Endothelial cell of umbilical vein (primary cell): ENCODE data around the gene PASK. TPM values are rescaled to one million over a fixed set of nuclear protein-coding genes. Genes with fewer than 3 reads are reported as not detected.

Experiments
- BruUV-seq: library from RNA; stranded (reverse); fragments of 400-500 nt; replicated peaks from 2 replicates; lab custom pipeline; 2021; lab: Mats Ljungman, UMichigan
- CTCF ChIA-PET: fragments of 300-600, 350-600 bp; sonication (Branson Sonifier 250); formaldehyde crosslinking; loops from one replicate; lab custom pipeline; 2021; ENCODE audit warnings: antibody characterized with exemption, inconsistent platforms; lab: Charles Lee
- POLR2A ChIA-PET: fragments of 300-600, 350-600 bp; sonication (Branson Sonifier 250); formaldehyde crosslinking; loops from one replicate; lab custom pipeline; 2021; ENCODE audit warnings: antibody characterized with exemption, inconsistent platforms; lab: Charles Lee
- DNase-seq: peaks from one replicate; pipeline ENCODE4 v3.0.0-alpha.2; 2011; ENCODE audit warnings: low read depth, low spot score
- FAIRE-seq: peaks from 2 replicates; lab custom pipeline; 2011; peaks lifted over from hg19 to GRCh38; lab: Jason Lieb, UNC
- H2AFZ ChIP-seq: 2 replicates; pipeline ENCODE4 v1.6.0; 2012; ENCODE audit warnings: low read depth, low read length, control low read depth, inconsistent platforms
- H3K27ac ChIP-seq: 2 replicates; pipeline ENCODE4 v1.5.1; 2011; ENCODE audit warnings: low read depth, mild to moderate bottlenecking, control low read depth, low read length, moderate library complexity; ENCODE audit not compliant: insufficient read depth
- H3K27me3 ChIP-seq, 2 experiments: 2 replicates each; pipeline versions ENCODE4 v1.6.0 to v1.6.1; 2011; ENCODE audit warnings: low read length in 2 of 2, mixed read lengths in 1 of 2; ENCODE audit not compliant: control insufficient read depth in 2 of 2, insufficient read depth in 2 of 2
- H3K36me3 ChIP-seq, 2 experiments: 2 replicates in 1 of 2; 3 replicates in 1 of 2; pipeline ENCODE4 v1.5.1; 2011; ENCODE audit warnings: low read length in 2 of 2, mild to moderate bottlenecking in 1 of 2, moderate library complexity in 1 of 2; ENCODE audit not compliant: control insufficient read depth in 2 of 2, insufficient read depth in 2 of 2; ENCODE audit errors: extremely low read depth in 1 of 2
- H3K4me1 ChIP-seq: 3 replicates; pipeline ENCODE4 v1.5.1; 2011; ENCODE audit warnings: mild to moderate bottlenecking, low read length; ENCODE audit not compliant: control insufficient read depth, insufficient read depth; ENCODE audit errors: extremely low read depth
- H3K4me2 ChIP-seq: 2 replicates; pipeline ENCODE4 v1.6.1; 2011; ENCODE audit warnings: low read length, control low read depth, mixed read lengths; ENCODE audit not compliant: insufficient read depth
- H3K4me3 ChIP-seq, 3 experiments: fragments of 200-600 bp in 1 of 3; sonication (generic), shearing (Covaris generic) in 1 of 3; replicated peaks in 1 of 3; 2 replicates each; pipeline ENCODE4 v1.5.1; 2011 to 2016; ENCODE audit warnings: control low read depth in 3 of 3, low read length in 3 of 3, mild to moderate bottlenecking in 2 of 3, inconsistent platforms in 1 of 3, low read depth in 1 of 3, moderate library complexity in 1 of 3; ENCODE audit not compliant: insufficient read depth in 1 of 3
- H3K79me2 ChIP-seq: 2 replicates; pipeline ENCODE4 v1.6.0; 2012; ENCODE audit warnings: low read length, inconsistent platforms; ENCODE audit not compliant: control insufficient read depth, insufficient read depth
- H3K9ac ChIP-seq: replicated peaks from 2 replicates; pipeline ENCODE3; 2011; ENCODE audit warnings: low read length, control low read depth; ENCODE audit not compliant: insufficient read depth; ENCODE audit errors: extremely low read depth
- H3K9me1 ChIP-seq: replicated peaks from 3 replicates; pipeline ENCODE4 v1.6.0; 2011; ENCODE audit warnings: mild to moderate bottlenecking, low read length; ENCODE audit not compliant: control insufficient read depth, insufficient read depth; ENCODE audit errors: extremely low read depth
- H3K9me3 ChIP-seq: replicated peaks from 2 replicates; pipeline ENCODE4 v1.5.1; 2012; ENCODE audit warnings: low read length, inconsistent platforms; ENCODE audit not compliant: control insufficient read depth, insufficient read depth
- H4K20me1 ChIP-seq: replicated peaks from 2 replicates; pipeline ENCODE3; 2011; ENCODE audit warnings: mild to moderate bottlenecking, low read length; ENCODE audit not compliant: control insufficient read depth, insufficient read depth; ENCODE audit errors: extremely low read depth
- CTCF ChIP-seq, 2 donors: IDR thresholded peaks; 1 replicate in 1 of 2; 2 replicates in 1 of 2; pipeline ENCODE4 v1.5.1; 2011; ENCODE audit warnings: low read length in 2 of 2, mild to moderate bottlenecking in 2 of 2, moderate library complexity in 2 of 2, control low read depth in 1 of 2, inconsistent platforms in 1 of 2, low read depth in 1 of 2; ENCODE audit not compliant: insufficient read depth in 1 of 2; ENCODE audit errors: extremely low read depth in 1 of 2
- EZH2 ChIP-seq: IDR thresholded peaks from 2 replicates; pipeline ENCODE4 v1.6.1; 2012; ENCODE audit warnings: borderline replicate concordance, low read depth, mild to moderate bottlenecking, moderate library complexity, low read length, inconsistent platforms; ENCODE audit not compliant: severe bottlenecking
- FOS ChIP-seq: IDR thresholded peaks from 2 replicates; pipeline ENCODE4 v1.6.1; 2011; ENCODE audit warnings: mild to moderate bottlenecking, low read length, moderate library complexity, borderline replicate concordance; ENCODE audit not compliant: insufficient read depth
- GATA2 ChIP-seq: IDR thresholded peaks from 2 replicates; pipeline ENCODE4 v1.7.0; 2011; ENCODE audit warnings: low read depth, mild to moderate bottlenecking, moderate library complexity, mixed read lengths, low read length; ENCODE audit not compliant: insufficient read length, insufficient read depth
- JUN ChIP-seq: IDR thresholded peaks from 2 replicates; pipeline ENCODE4 v1.6.1; 2011; ENCODE audit warnings: borderline replicate concordance, low read depth; ENCODE audit not compliant: insufficient read length, insufficient read depth
- MAX ChIP-seq: IDR thresholded peaks from 2 replicates; pipeline ENCODE4 v1.6.1; 2011; ENCODE audit not compliant: insufficient read depth, insufficient read length
- MYC ChIP-seq: IDR thresholded peaks from one replicate; pipeline ENCODE4 v1.6.1; 2011; ENCODE audit warnings: mild to moderate bottlenecking, low read depth, low read length
- POLR2A ChIP-seq: IDR thresholded peaks from 2 replicates; pipeline ENCODE4 v1.6.1; 2012; ENCODE audit warnings: low read depth, mild to moderate bottlenecking, control low read depth, low read length
- POLR2AphosphoS5 ChIP-seq: IDR thresholded peaks from 2 replicates; pipeline ENCODE4 v1.6.1; 2012; ENCODE audit warnings: low read depth, mild to moderate bottlenecking, control low read depth, low read length, moderate library complexity; ENCODE audit not compliant: insufficient read depth
- dilution Hi-C: fragments of 300-500 bp; cut with MboI; formaldehyde crosslinking; loops from one replicate; pipeline ENCODE4 v1.15.0; 2019; ENCODE audit warnings: low sequenced_read_pairs; ENCODE audit not compliant: extremely low pct_ligation_motif_present
- intact Hi-C: fragments of 100-400 bp; cut with micrococcal nuclease; formaldehyde crosslinking; loops from one replicate; pipeline ENCODE4 v1.10.0; 2022
- polyA plus RNA-seq, 4 experiments: library from polyadenylated mRNA; depleted of rRNA in 3 of 4; stranded (reverse) in 3 of 4; unstranded in 1 of 4; fragments of >200 nt; gene quantifications; 2 replicates each; pipeline versions ENCODE4 v1.2.1 to v1.2.3, GENCODE V29; 2011 to 2012; ENCODE audit warnings: missing spikeins in 1 of 4
- total RNA-seq: library from RNA; stranded (reverse); gene quantifications from 2 replicates; pipeline ENCODE4 v1.2.3, GENCODE V29; 2021

Gene PASK
- total and polyA plus RNA-seq, 2 donors (not counting 3 experiments of a cell fraction or from before 2014, with no cell fraction given) = 5.7 to 17.3 TPM

GRCh38 chr2:241088376-241088775, 60.9 kb downstream of the PASK start:
- dilution Hi-C loops (no loop called here), intact Hi-C loops (no loop called here)
- no peaks in the 10 kb centered on the region for H4K20me1 ChIP-seq
- DNase-seq (no peak), FAIRE-seq (no peak)
- no peaks in the 10 kb centered on the region for H3K9me3 ChIP-seq
- H3K27me3 ChIP-seq = no peaks in the 10 kb centered on the region
- H3K9ac ChIP-seq = no peak overlapping the region
- H3K4me2 ChIP-seq = no peak overlapping the region
- H3K79me2 ChIP-seq = no peaks in the 10 kb centered on the region
- peaks cover 5% of the 10 kb centered on the region for H3K4me1 ChIP-seq
- ChIA-PET CTCF (interaction anchor here (3.7 kb wide), 1 partner anchor 10 kb away, joined by 28 read pairs; no protein-coding TSS in a partner anchor), POLR2A (no interaction called here)
- TF ChIP-seq JUN (no peak), GATA2 (no peak), MYC (no peak), CTCF (IDR thresholded peaks at IDR 0.05; ENCODE audit: extremely low read depth in 1 of 2, insufficient read depth in 1 of 2, low read depth in 1 of 2, low read length in 2 of 2) (no peak), MAX (no peak), POLR2AphosphoS5 (no peak), FOS (no peak), EZH2 (no peak), POLR2A (no peak)
- H3K27ac ChIP-seq = no peak overlapping the region
- H2AFZ ChIP-seq = no peak overlapping the region
- no TSS peak for BruUV-seq
- no peak overlapping the region for H3K4me3 ChIP-seq
- H3K36me3 ChIP-seq = peaks cover 7 to 15% of the 10 kb centered on the region in 2 experiments
- H3K9me1 ChIP-seq = no peaks in the 10 kb centered on the region
